Endothelial cell of umbilical vein (primary cell): ENCODE measurements around the gene ISLR. TPM values are rescaled to one million over a fixed set of nuclear protein-coding genes. Genes with fewer than 3 reads are reported as not detected.

Experiments
- Bru-seq: library from RNA; stranded (reverse); fragments of 400-500 nt; gene quantifications from one replicate; lab custom pipeline; 2021; lab: Mats Ljungman, UMichigan
- BruChase-seq, 2 experiments: library from RNA; stranded (reverse); fragments of 400-500 nt; gene quantifications; one replicate each; lab custom pipeline; 2021; lab: Mats Ljungman, UMichigan
- BruUV-seq: library from RNA; stranded (reverse); fragments of 400-500 nt; replicated peaks from 2 replicates; lab custom pipeline; 2021; lab: Mats Ljungman, UMichigan
- CTCF ChIA-PET: fragments of 300-600, 350-600 bp; sonication (Branson Sonifier 250); formaldehyde crosslinking; loops from one replicate; lab custom pipeline; 2021; ENCODE audit warnings: antibody characterized with exemption, inconsistent platforms; lab: Charles Lee
- POLR2A ChIA-PET: fragments of 300-600, 350-600 bp; sonication (Branson Sonifier 250); formaldehyde crosslinking; loops from one replicate; lab custom pipeline; 2021; ENCODE audit warnings: antibody characterized with exemption, inconsistent platforms; lab: Charles Lee
- DNase-seq: peaks from one replicate; pipeline ENCODE4 v3.0.0-alpha.2; 2011; ENCODE audit warnings: low read depth, low spot score
- FAIRE-seq: peaks from 2 replicates; lab custom pipeline; 2011; peaks lifted over from hg19 to GRCh38; lab: Jason Lieb, UNC
- H2AFZ ChIP-seq: 2 replicates; pipeline ENCODE4 v1.6.0; 2012; ENCODE audit warnings: low read depth, low read length, control low read depth, inconsistent platforms
- H3K27ac ChIP-seq: 2 replicates; pipeline ENCODE4 v1.5.1; 2011; ENCODE audit warnings: low read depth, mild to moderate bottlenecking, control low read depth, low read length, moderate library complexity; ENCODE audit not compliant: insufficient read depth
- H3K27me3 ChIP-seq, 2 experiments: 2 replicates each; pipeline versions ENCODE4 v1.6.0 to v1.6.1; 2011; ENCODE audit warnings: low read length in 2 of 2, mixed read lengths in 1 of 2; ENCODE audit not compliant: control insufficient read depth in 2 of 2, insufficient read depth in 2 of 2
- H3K36me3 ChIP-seq, 2 experiments: 2 replicates in 1 of 2; 3 replicates in 1 of 2; pipeline ENCODE4 v1.5.1; 2011; ENCODE audit warnings: low read length in 2 of 2, mild to moderate bottlenecking in 1 of 2, moderate library complexity in 1 of 2; ENCODE audit not compliant: control insufficient read depth in 2 of 2, insufficient read depth in 2 of 2; ENCODE audit errors: extremely low read depth in 1 of 2
- H3K4me1 ChIP-seq: 3 replicates; pipeline ENCODE4 v1.5.1; 2011; ENCODE audit warnings: mild to moderate bottlenecking, low read length; ENCODE audit not compliant: control insufficient read depth, insufficient read depth; ENCODE audit errors: extremely low read depth
- H3K4me2 ChIP-seq: 2 replicates; pipeline ENCODE4 v1.6.1; 2011; ENCODE audit warnings: low read length, control low read depth, mixed read lengths; ENCODE audit not compliant: insufficient read depth
- H3K4me3 ChIP-seq, 3 experiments: fragments of 200-600 bp in 1 of 3; sonication (generic), shearing (Covaris generic) in 1 of 3; replicated peaks in 1 of 3; 2 replicates each; pipeline ENCODE4 v1.5.1; 2011 to 2016; ENCODE audit warnings: control low read depth in 3 of 3, low read length in 3 of 3, mild to moderate bottlenecking in 2 of 3, inconsistent platforms in 1 of 3, low read depth in 1 of 3, moderate library complexity in 1 of 3; ENCODE audit not compliant: insufficient read depth in 1 of 3
- H3K79me2 ChIP-seq: 2 replicates; pipeline ENCODE4 v1.6.0; 2012; ENCODE audit warnings: low read length, inconsistent platforms; ENCODE audit not compliant: control insufficient read depth, insufficient read depth
- H3K9ac ChIP-seq: replicated peaks from 2 replicates; pipeline ENCODE3; 2011; ENCODE audit warnings: low read length, control low read depth; ENCODE audit not compliant: insufficient read depth; ENCODE audit errors: extremely low read depth
- H3K9me1 ChIP-seq: replicated peaks from 3 replicates; pipeline ENCODE4 v1.6.0; 2011; ENCODE audit warnings: mild to moderate bottlenecking, low read length; ENCODE audit not compliant: control insufficient read depth, insufficient read depth; ENCODE audit errors: extremely low read depth
- H3K9me3 ChIP-seq: replicated peaks from 2 replicates; pipeline ENCODE4 v1.5.1; 2012; ENCODE audit warnings: low read length, inconsistent platforms; ENCODE audit not compliant: control insufficient read depth, insufficient read depth
- H4K20me1 ChIP-seq: replicated peaks from 2 replicates; pipeline ENCODE3; 2011; ENCODE audit warnings: mild to moderate bottlenecking, low read length; ENCODE audit not compliant: control insufficient read depth, insufficient read depth; ENCODE audit errors: extremely low read depth
- EZH2 ChIP-seq: IDR thresholded peaks from 2 replicates; pipeline ENCODE4 v1.6.1; 2012; ENCODE audit warnings: borderline replicate concordance, low read depth, mild to moderate bottlenecking, moderate library complexity, low read length, inconsistent platforms; ENCODE audit not compliant: severe bottlenecking
- FOS ChIP-seq: IDR thresholded peaks from 2 replicates; pipeline ENCODE4 v1.6.1; 2011; ENCODE audit warnings: mild to moderate bottlenecking, low read length, moderate library complexity, borderline replicate concordance; ENCODE audit not compliant: insufficient read depth
- GATA2 ChIP-seq: IDR thresholded peaks from 2 replicates; pipeline ENCODE4 v1.7.0; 2011; ENCODE audit warnings: low read depth, mild to moderate bottlenecking, moderate library complexity, mixed read lengths, low read length; ENCODE audit not compliant: insufficient read length, insufficient read depth
- JUN ChIP-seq: IDR thresholded peaks from 2 replicates; pipeline ENCODE4 v1.6.1; 2011; ENCODE audit warnings: borderline replicate concordance, low read depth; ENCODE audit not compliant: insufficient read length, insufficient read depth
- MAX ChIP-seq: IDR thresholded peaks from 2 replicates; pipeline ENCODE4 v1.6.1; 2011; ENCODE audit not compliant: insufficient read depth, insufficient read length
- MYC ChIP-seq: IDR thresholded peaks from one replicate; pipeline ENCODE4 v1.6.1; 2011; ENCODE audit warnings: mild to moderate bottlenecking, low read depth, low read length
- POLR2A ChIP-seq: IDR thresholded peaks from 2 replicates; pipeline ENCODE4 v1.6.1; 2012; ENCODE audit warnings: low read depth, mild to moderate bottlenecking, control low read depth, low read length
- POLR2AphosphoS5 ChIP-seq: IDR thresholded peaks from 2 replicates; pipeline ENCODE4 v1.6.1; 2012; ENCODE audit warnings: low read depth, mild to moderate bottlenecking, control low read depth, low read length, moderate library complexity; ENCODE audit not compliant: insufficient read depth
- dilution Hi-C: fragments of 300-500 bp; cut with MboI; formaldehyde crosslinking; loops from one replicate; pipeline ENCODE4 v1.15.0; 2019; ENCODE audit warnings: low sequenced_read_pairs; ENCODE audit not compliant: extremely low pct_ligation_motif_present
- intact Hi-C: fragments of 100-400 bp; cut with micrococcal nuclease; formaldehyde crosslinking; loops from one replicate; pipeline ENCODE4 v1.10.0; 2022
- long read RNA-seq: library from polyadenylated mRNA; stranded (forward); transcript quantifications from one replicate; pipeline ENCODE4 v2.0.0, GENCODE V29; 2021
- polyA minus RNA-seq, 3 experiments: library from RNA; depleted of rRNA, polyadenylated mRNA; stranded (reverse); fragments of >200 nt; gene quantifications; 1 replicate in 1 of 3; 2 replicates in 2 of 3; pipeline ENCODE4 v1.2.3, GENCODE V29; 2011
- polyA plus RNA-seq, 4 experiments: library from polyadenylated mRNA; depleted of rRNA in 3 of 4; stranded (reverse) in 3 of 4; unstranded in 1 of 4; fragments of >200 nt; gene quantifications; 2 replicates each; pipeline versions ENCODE4 v1.2.1 to v1.2.3, GENCODE V29; 2011 to 2012; ENCODE audit warnings: missing spikeins in 1 of 4
- total RNA-seq: library from RNA; stranded (reverse); gene quantifications from 2 replicates; pipeline ENCODE4 v1.2.3, GENCODE V29; 2021
- TF ChIP-seq, protein P1 (sequence below), 2 donors: IDR thresholded peaks; 1 replicate in 1 of 2; 2 replicates in 1 of 2; pipeline ENCODE4 v1.5.1; 2011; ENCODE audit warnings: low read length in 2 of 2, mild to moderate bottlenecking in 2 of 2, moderate library complexity in 2 of 2, control low read depth in 1 of 2, inconsistent platforms in 1 of 2, low read depth in 1 of 2; ENCODE audit not compliant: insufficient read depth in 1 of 2; ENCODE audit errors: extremely low read depth in 1 of 2

The ISLR gene
- total RNA-seq (not detected in 2 replicates), polyA plus RNA-seq (not detected in 2 replicates), polyA minus RNA-seq (not detected in 2 replicates), Bru-seq, nascent RNA (not detected), BruChase-seq, experiment 1, labeled RNA remaining after a 6-hour chase (not detected), BruChase-seq, experiment 2, labeled RNA remaining after a 2-hour chase (not detected)
- polyA plus RNA-seq (2011; cell fraction: cytosol; rRNA removed): not detected in 2 replicates
- not detected in 2 replicates for polyA plus RNA-seq (2011; cell fraction: nucleus; rRNA removed)
- polyA plus RNA-seq (2012): not detected in 2 replicates
- not detected for polyA minus RNA-seq (2011; cell fraction: cytosol; rRNA and poly(A)+ RNA removed)
- not detected in 2 replicates for polyA minus RNA-seq (2011; cell fraction: nucleus; rRNA and poly(A)+ RNA removed)
- long read RNA-seq: 0 reads

- Histone ChIP-seq H3K27ac (no peak within 1 kb of the TSS), H3K4me1 (peaks cover 4% of the 10 kb centered on the region), H3K27me3 (no peaks in the 10 kb centered on the region), H3K9ac (no peak within 1 kb of the TSS), H3K4me2 (no peak within 1 kb of the TSS), H4K20me1 (no peaks in the 10 kb centered on the region), H3K9me1 (no peaks in the 10 kb centered on the region), H3K79me2 (no peaks in the 10 kb centered on the region), H3K9me3 (no peaks in the 10 kb centered on the region), H3K36me3 (no peaks in the 10 kb centered on the region), H2AFZ (no peak within 1 kb of the TSS), H3K4me3 (no peak within 1 kb of the TSS)
- BruUV-seq: no TSS peak
- POLR2A ChIA-PET: no interaction called here
- no peak for TF ChIP-seq POLR2AphosphoS5
- TF ChIP-seq, protein P1, sequence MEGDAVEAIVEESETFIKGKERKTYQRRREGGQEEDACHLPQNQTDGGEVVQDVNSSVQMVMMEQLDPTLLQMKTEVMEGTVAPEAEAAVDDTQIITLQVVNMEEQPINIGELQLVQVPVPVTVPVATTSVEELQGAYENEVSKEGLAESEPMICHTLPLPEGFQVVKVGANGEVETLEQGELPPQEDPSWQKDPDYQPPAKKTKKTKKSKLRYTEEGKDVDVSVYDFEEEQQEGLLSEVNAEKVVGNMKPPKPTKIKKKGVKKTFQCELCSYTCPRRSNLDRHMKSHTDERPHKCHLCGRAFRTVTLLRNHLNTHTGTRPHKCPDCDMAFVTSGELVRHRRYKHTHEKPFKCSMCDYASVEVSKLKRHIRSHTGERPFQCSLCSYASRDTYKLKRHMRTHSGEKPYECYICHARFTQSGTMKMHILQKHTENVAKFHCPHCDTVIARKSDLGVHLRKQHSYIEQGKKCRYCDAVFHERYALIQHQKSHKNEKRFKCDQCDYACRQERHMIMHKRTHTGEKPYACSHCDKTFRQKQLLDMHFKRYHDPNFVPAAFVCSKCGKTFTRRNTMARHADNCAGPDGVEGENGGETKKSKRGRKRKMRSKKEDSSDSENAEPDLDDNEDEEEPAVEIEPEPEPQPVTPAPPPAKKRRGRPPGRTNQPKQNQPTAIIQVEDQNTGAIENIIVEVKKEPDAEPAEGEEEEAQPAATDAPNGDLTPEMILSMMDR (IDR thresholded peaks at IDR 0.05; ENCODE audit: extremely low read depth in 1 of 2, insufficient read depth in 1 of 2, low read depth in 1 of 2, low read length in 2 of 2): no peak
- no peak for TF ChIP-seq MAX
- no peak for TF ChIP-seq MYC
- no peak for TF ChIP-seq JUN
- no peak for TF ChIP-seq EZH2
- no peak for TF ChIP-seq GATA2
- no peak for TF ChIP-seq FOS
- no peak for TF ChIP-seq POLR2A
- dilution Hi-C loops (no loop called here), intact Hi-C loops (no loop called here)
- DNase-seq: no peak
- FAIRE-seq: no peak
- CTCF ChIA-PET: interaction anchor here (0.9 to 1.4 kb wide), 2 partner anchors 22 to 27 kb away, joined by 3 read pairs; no protein-coding TSS in a partner anchor
Measured at GRCh38 chr15:74173380-74174218, at the start of gene ISLR. TSS of gene ISLR (plus strand) at chr15:74173710. CDS start at chr15:74174859, 1,149 bp downstream.
